HepG2 (cell line): ENCODE measurements around the gene CROT. TPM values are rescaled to one million over a fixed set of nuclear protein-coding genes. Genes with fewer than 3 reads are reported as not detected.

Source experiments
- ATAC-seq: fragments of 200-7000 bp; cut with Tn5 transposase; 3 replicates; pipeline ENCODE4 v1.9.1; 2020; ENCODE audit warnings: mild to moderate bottlenecking, moderate library complexity
- BruUV-seq: library from RNA; stranded (reverse); fragments of 400-500 nt; replicated peaks from 2 replicates; lab custom pipeline; 2021; lab: Mats Ljungman, UMichigan
- CTCF ChIA-PET: fragments of 300-600 bp; formaldehyde crosslinking; extraction: SDS; loops from one replicate; lab custom pipeline; 2021; ENCODE audit warnings: low total read pairs, inconsistent platforms, low intra/inter-chr PET ratio; lab: Yijun Ruan, JAX
- POLR2A ChIA-PET: fragments of 350-600 bp; sonication (Branson Sonifier 250); formaldehyde crosslinking; loops from one replicate; lab custom pipeline; 2020; ENCODE audit warnings: antibody characterized with exemption, inconsistent platforms; lab: Yijun Ruan, JAX
- DNase-seq: peaks from one replicate; pipeline ENCODE4 v3.0.0-alpha.2; 2015; ENCODE audit warnings: low spot score
- FAIRE-seq: peaks from 3 replicates; lab custom pipeline; 2011; peaks lifted over from hg19 to GRCh38; lab: Jason Lieb, UNC
- H2AFZ ChIP-seq: one replicate; pipeline ENCODE4 v1.6.1; 2011; ENCODE audit warnings: low read length, inconsistent platforms
- H3K27ac ChIP-seq: fragments of 300-600 bp; 3 replicates; pipeline ENCODE4 v1.8.0; 2011; ENCODE audit warnings: mixed run types, mild to moderate bottlenecking, mixed read lengths, low read length, inconsistent platforms; ENCODE audit not compliant: insufficient read depth; ENCODE audit errors: extremely low read length
- H3K27me3 ChIP-seq, 2 experiments: fragments of 200-600 bp in 1 of 2; 2 replicates in 1 of 2; 3 replicates in 1 of 2; pipeline versions ENCODE4 v1.6.0 to v1.8.0; 2011; ENCODE audit warnings: low read length in 2 of 2, mild to moderate bottlenecking in 2 of 2, moderate library complexity in 2 of 2, inconsistent platforms in 1 of 2; ENCODE audit not compliant: insufficient read depth in 2 of 2, control insufficient read depth in 1 of 2
- H3K36me3 ChIP-seq, 2 experiments: fragments of 200-600 bp in 1 of 2; replicated peaks in 1 of 2; 2 replicates in 1 of 2; 3 replicates in 1 of 2; pipeline versions ENCODE4 v1.5.1 to v1.8.0; 2011; ENCODE audit warnings: low read length in 2 of 2, inconsistent platforms in 1 of 2; ENCODE audit not compliant: insufficient read depth in 2 of 2, control insufficient read depth in 1 of 2
- H3K4me1 ChIP-seq: 2 replicates; pipeline ENCODE4 v1.5.1; 2012; ENCODE audit warnings: low read length, inconsistent platforms; ENCODE audit not compliant: insufficient read depth
- H3K4me2 ChIP-seq: 2 replicates; pipeline ENCODE4 v1.6.0; 2011; ENCODE audit warnings: low read depth, low read length, inconsistent platforms
- H3K4me3 ChIP-seq, 3 experiments: fragments of 200-600 bp in 1 of 3; sonication (generic), shearing (Covaris generic) in 1 of 3; replicated peaks in 1 of 3; 2 replicates each; pipeline ENCODE4 v1.5.1; 2011 to 2016; ENCODE audit warnings: low read length in 3 of 3, inconsistent platforms in 2 of 3, low read depth in 2 of 3, mild to moderate bottlenecking in 2 of 3, control low read depth in 1 of 3, mixed read lengths in 1 of 3; ENCODE audit not compliant: insufficient read depth in 1 of 3
- H3K79me2 ChIP-seq: one replicate; pipeline ENCODE4 v1.6.1; 2011; ENCODE audit warnings: low read length, inconsistent platforms; ENCODE audit not compliant: insufficient read depth
- H3K9ac ChIP-seq: 2 replicates; pipeline ENCODE4 v1.6.0; 2011; ENCODE audit warnings: mild to moderate bottlenecking, low read depth, low read length, inconsistent platforms; ENCODE audit not compliant: insufficient read depth
- H3K9me3 ChIP-seq: 2 replicates; pipeline ENCODE4 v1.5.1; 2012; ENCODE audit warnings: mild to moderate bottlenecking, low read length
- H4K20me1 ChIP-seq: 2 replicates; pipeline ENCODE4 v1.6.0; 2011; ENCODE audit warnings: inconsistent platforms, mild to moderate bottlenecking, low read length, moderate library complexity; ENCODE audit not compliant: insufficient read depth
- HOXA5 ChIP-seq: sonication (generic); formaldehyde crosslinking; IDR thresholded peaks from 2 replicates; pipeline ENCODE4 v1.4.0; 2020; ENCODE audit warnings: missing genetic modification reagents
- KAT7 ChIP-seq: IDR thresholded peaks from 2 replicates; pipeline ENCODE4 v1.6.1; 2018; ENCODE audit warnings: borderline replicate concordance, missing compliant biosample characterization
- TOPORS ChIP-seq: sonication (generic); formaldehyde crosslinking; IDR thresholded peaks from 2 replicates; pipeline ENCODE4 v1.8.0; 2023; ENCODE audit warnings: mild to moderate bottlenecking, missing genetic modification reagents
- ZNF709 ChIP-seq: sonication (generic); formaldehyde crosslinking; IDR thresholded peaks from 2 replicates; pipeline ENCODE4 v1.5.0; 2020; ENCODE audit warnings: mild to moderate bottlenecking, missing genetic modification reagents
- ZNF777 ChIP-seq: sonication (generic); formaldehyde crosslinking; IDR thresholded peaks from 2 replicates; pipeline ENCODE4 v1.4.0; 2020; ENCODE audit warnings: missing genetic modification reagents
- WGBS: methylation state at CpG from one replicate; pipeline ENCODE4 v1.1.6; 2017; ENCODE audit warnings: low lambda C conversion rate; 5-methylcytosine and 5-hydroxymethylcytosine counted together
- in situ Hi-C: cut with HindIII; loops from 2 replicates; pipeline ENCODE4 v1.10.0; 2017; ENCODE audit warnings: low pct_unique_long_range_greater_than_20kb; ENCODE audit not compliant: extremely low pct_ligation_motif_present
- intact Hi-C: fragments of 100-400 bp; cut with micrococcal nuclease; formaldehyde crosslinking; loops from one replicate; pipeline ENCODE4 v1.10.0; 2022; ENCODE audit not compliant: unreplicated experiment
- polyA plus RNA-seq, 8 experiments: library from polyadenylated mRNA; depleted of rRNA in 3 of 8; stranded (reverse) in 7 of 8; unstranded in 1 of 8; fragments of >200 nt; fragmentation: Illumina TruSeq in 4 of 8; extraction: Trizol in 4 of 8; gene quantifications; 2 replicates each; pipeline versions ENCODE4 v1.2.1 to v1.2.3, GENCODE V29; 2011 to 2016; ENCODE audit warnings: low read depth in 4 of 8, missing spikeins in 1 of 8, mixed read lengths in 1 of 8; ENCODE audit not compliant: insufficient read depth in 1 of 8
- total RNA-seq, 5 experiments: library from RNA; depleted of rRNA; stranded (reverse); fragments of >200 nt; fragmentation: Illumina TruSeq; extraction: Trizol; gene quantifications; 2 replicates each; pipeline ENCODE4 v1.2.3, GENCODE V29; 2016; ENCODE audit warnings: low read depth in 1 of 5
- TF ChIP-seq, protein P1 (sequence below): sonication (generic); formaldehyde crosslinking; IDR thresholded peaks from 2 replicates; pipeline ENCODE4 v1.4.0; 2020; ENCODE audit warnings: missing genetic modification reagents
- TF ChIP-seq, protein P2 (sequence below): sonication (generic); IDR thresholded peaks from 2 replicates; pipeline ENCODE4 v1.6.1; 2016; ENCODE audit warnings: low read depth, borderline replicate concordance

The CROT gene
- total and polyA plus RNA-seq, 2 of the 13 experiments (the other 11 are each of a cell fraction or from before 2014, with no cell fraction given): 5.0 to 13.7 TPM

GRCh38 chr7:87380905-87381304 is 35.4 kb downstream of the CROT start:
- no peak overlapping the region for H3K9ac ChIP-seq
- no peaks in the 10 kb centered on the region for H3K4me1 ChIP-seq
- H3K79me2 ChIP-seq: no peaks in the 10 kb centered on the region
- TF ChIP-seq KAT7 (CRISPR knock-in tag): no peak
- TF ChIP-seq, protein P1, sequence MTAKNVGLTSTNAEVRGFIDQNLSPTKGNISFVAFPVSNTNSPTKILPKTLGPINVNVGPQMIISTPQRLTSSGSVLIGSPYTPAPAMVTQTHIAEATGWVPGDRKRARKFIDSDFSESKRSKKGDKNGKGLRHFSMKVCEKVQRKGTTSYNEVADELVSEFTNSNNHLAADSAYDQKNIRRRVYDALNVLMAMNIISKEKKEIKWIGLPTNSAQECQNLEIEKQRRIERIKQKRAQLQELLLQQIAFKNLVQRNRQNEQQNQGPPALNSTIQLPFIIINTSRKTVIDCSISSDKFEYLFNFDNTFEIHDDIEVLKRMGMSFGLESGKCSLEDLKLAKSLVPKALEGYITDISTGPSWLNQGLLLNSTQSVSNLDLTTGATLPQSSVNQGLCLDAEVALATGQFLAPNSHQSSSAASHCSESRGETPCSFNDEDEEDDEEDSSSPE (CRISPR knock-in tag): no peak
- TF ChIP-seq TOPORS: no peak
- TF ChIP-seq ZNF777: no peak
- TF ChIP-seq ZNF709 (CRISPR knock-in tag): no peak
- TF ChIP-seq, protein P2, sequence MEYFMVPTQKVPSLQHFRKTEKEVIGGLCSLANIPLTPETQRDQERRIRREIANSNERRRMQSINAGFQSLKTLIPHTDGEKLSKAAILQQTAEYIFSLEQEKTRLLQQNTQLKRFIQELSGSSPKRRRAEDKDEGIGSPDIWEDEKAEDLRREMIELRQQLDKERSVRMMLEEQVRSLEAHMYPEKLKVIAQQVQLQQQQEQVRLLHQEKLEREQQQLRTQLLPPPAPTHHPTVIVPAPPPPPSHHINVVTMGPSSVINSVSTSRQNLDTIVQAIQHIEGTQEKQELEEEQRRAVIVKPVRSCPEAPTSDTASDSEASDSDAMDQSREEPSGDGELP: no peak
- TF ChIP-seq HOXA5: no peak
- H3K27ac ChIP-seq: no peak overlapping the region
- peaks cover 5% of the 10 kb centered on the region; the same call in 1 of the 2 replicates for H3K9me3 ChIP-seq
- H3K36me3 ChIP-seq: peaks cover 0 to 16% of the 10 kb centered on the region in 2 experiments; a peak in 1 of 5 replicates
- intact Hi-C loops: no loop called here
- WGBS: 92% methylated on average over 5 of the region's 5 CpGs
- ChIA-PET CTCF (no interaction called here), POLR2A (no interaction called here)
- no peak overlapping the region for H3K4me2 ChIP-seq
- H3K27me3 ChIP-seq: no peaks in the 10 kb centered on the region
- DNase-seq (no peak), FAIRE-seq (no peak), ATAC-seq (no peak)
- no peak overlapping the region for H3K4me3 ChIP-seq
- H2AFZ ChIP-seq: no peak overlapping the region
- H4K20me1 ChIP-seq: no peaks in the 10 kb centered on the region
- in situ Hi-C loops: no loop called here
- no TSS peak for BruUV-seq
